RWPE1 (cell line): ENCODE data around the gene CCDC148.

ENCODE experiments used
- CTCF ChIA-PET: fragments of 350-600 bp; sonication (Branson Sonifier 250); formaldehyde crosslinking; extraction: SDS; loops from one replicate; lab custom pipeline; 2021; lab: Yijun Ruan, JAX
- POLR2A ChIA-PET: fragments of 400-600 bp; formaldehyde crosslinking; extraction: SDS; loops from one replicate; lab custom pipeline; 2020; ENCODE audit warnings: antibody characterized with exemption; ENCODE audit not compliant: low non-redundant PET; lab: Yijun Ruan, JAX
- DNase-seq: peaks from one replicate; pipeline ENCODE4 v3.0.0; 2012; ENCODE audit warnings: low spot score
- H3K27ac ChIP-seq: fragments of 450-650 bp; 2 replicates; pipeline ENCODE4 v1.5.1; 2017
- CTCF ChIP-seq: fragments of 450-650 bp; conservative IDR thresholded peaks from 2 replicates; pipeline ENCODE4 v1.5.1; 2017; ENCODE audit warnings: low read depth, mild to moderate bottlenecking

Gene CCDC148

GRCh38 chr2:158276619-158277471, 179.7 kb downstream of the CCDC148 start:
- POLR2A ChIA-PET, result no interaction called here
- DNase-seq, result no peak
- CTCF ChIA-PET, result interaction anchor here (0.6 to 0.7 kb wide), 2 partner anchors 40 to 123 kb away, joined by 3 to 4 read pairs; no protein-coding TSS in a partner anchor
- TF ChIP-seq CTCF, result no peak
- no peak overlapping the region for H3K27ac ChIP-seq

- no peak overlapping the region for H3K27ac ChIP-seq
- no peak for TF ChIP-seq CTCF
- ChIA-PET POLR2A (no interaction called here), CTCF (no interaction called here)
- DNase-seq, result no peak
Measured at GRCh38 chr2:158273791-158274190, 182.8 kb downstream of the CCDC148 start.

- DNase-seq, result no peak
- H3K27ac ChIP-seq, result no peak overlapping the region
- ChIA-PET CTCF (no interaction called here), POLR2A (no interaction called here)
- no peak for TF ChIP-seq CTCF
Measured at GRCh38 chr2:158270536-158270935, 186.0 kb downstream of the CCDC148 start.

- DNase-seq, result no peak
- H3K27ac ChIP-seq, result no peak overlapping the region
- ChIA-PET POLR2A (no interaction called here), CTCF (no interaction called here)
- TF ChIP-seq CTCF, result no peak
Measured at GRCh38 chr2:158269143-158269542, 187.4 kb downstream of the CCDC148 start.

GRCh38 chr2:158266111-158266510, 190.4 kb downstream of the CCDC148 start:
- DNase-seq, result no peak
- no peak for TF ChIP-seq CTCF
- ChIA-PET POLR2A (no interaction called here), CTCF (no interaction called here)
- no peak overlapping the region for H3K27ac ChIP-seq

- H3K27ac ChIP-seq, result no peak overlapping the region
- no peak for DNase-seq
- CTCF ChIA-PET, result interaction anchor here (0.6 kb wide), 1 partner anchor 953 kb away, joined by 3 read pairs; no protein-coding TSS in a partner anchor
- no peak for TF ChIP-seq CTCF
- POLR2A ChIA-PET, result no interaction called here
Measured at GRCh38 chr2:158255257-158255656, 201.3 kb downstream of the CCDC148 start.
